GM12878 (cell line): ENCODE data around the gene EXOC5. TPM values are rescaled to one million over a fixed set of nuclear protein-coding genes. Genes with fewer than 3 reads are reported as not detected.

Experiments used
- ATAC-seq: fragments of 200-7000 bp; cut with Tn5 transposase; 3 replicates; pipeline ENCODE4 v1.9.1; 2020; ENCODE audit warnings: mild to moderate bottlenecking, moderate library complexity
- BruUV-seq: library from RNA; stranded (reverse); fragments of 400-500 nt; replicated peaks from 2 replicates; lab custom pipeline; 2021; lab: Mats Ljungman, UMichigan
- CTCF ChIA-PET: fragments of 300-600 bp; sonication (Branson Sonifier 250); formaldehyde crosslinking; extraction: SDS; loops from one replicate; lab custom pipeline; 2021; ENCODE audit warnings: inconsistent platforms; lab: Yijun Ruan, JAX
- POLR2A ChIA-PET: fragments of 350-600 bp; formaldehyde crosslinking; extraction: SDS; loops from one replicate; lab custom pipeline; 2021; ENCODE audit warnings: inconsistent platforms; lab: Charles Lee
- RAD21 ChIA-PET: fragments of 300-600 bp; sonication (Branson Sonifier 250); formaldehyde crosslinking; loops from one replicate; lab custom pipeline; 2023; ENCODE audit warnings: antibody characterized with exemption; ENCODE audit not compliant: unreplicated experiment; lab: Charles Lee
- SMC1A ChIA-PET: fragments of 300-600 bp; sonication (Branson Sonifier 250); formaldehyde crosslinking; loops from one replicate; lab custom pipeline; 2023; ENCODE audit not compliant: unreplicated experiment, uncharacterized antibody; lab: Charles Lee
- DNase-seq: peaks from one replicate; pipeline ENCODE4 v3.0.0-alpha.2; 2011; ENCODE audit warnings: low read depth, low spot score
- FAIRE-seq: peaks from 3 replicates; lab custom pipeline; 2011; peaks lifted over from hg19 to GRCh38; lab: Jason Lieb, UNC
- H2AFZ ChIP-seq: 2 replicates; pipeline ENCODE4 v1.6.0; 2011; ENCODE audit warnings: low read depth, low read length, control low read depth; ENCODE audit not compliant: control insufficient read depth
- H3K27ac ChIP-seq: 2 replicates; pipeline ENCODE4 v1.5.1; 2011; ENCODE audit warnings: control low read depth; ENCODE audit not compliant: control insufficient read depth, insufficient read depth
- H3K27me3 ChIP-seq, 2 experiments: replicated peaks in 1 of 2; 2 replicates each; pipeline versions ENCODE4 v1.6.0 to v1.6.1; 2011; ENCODE audit warnings: low read length in 1 of 2; ENCODE audit not compliant: control insufficient read depth in 2 of 2, insufficient read depth in 2 of 2
- H3K36me3 ChIP-seq, 2 experiments: 2 replicates each; pipeline ENCODE4 v1.5.1; 2011; ENCODE audit warnings: low read length in 1 of 2; ENCODE audit not compliant: control insufficient read depth in 2 of 2, insufficient read depth in 2 of 2
- H3K4me1 ChIP-seq: 2 replicates; pipeline ENCODE4 v1.6.1; 2011; ENCODE audit warnings: mild to moderate bottlenecking, low read length, moderate library complexity, mixed read lengths; ENCODE audit not compliant: control insufficient read depth, insufficient read depth
- H3K4me2 ChIP-seq: 2 replicates; pipeline ENCODE4 v1.6.0; 2011; ENCODE audit warnings: control low read depth; ENCODE audit not compliant: control insufficient read depth, insufficient read depth
- H3K4me3 ChIP-seq: fragments of 200-600 bp; sonication (generic); 2 replicates; pipeline ENCODE4 v1.5.1; 2016
- H3K79me2 ChIP-seq: 2 replicates; pipeline ENCODE4 v1.6.0; 2011; ENCODE audit warnings: low read length; ENCODE audit not compliant: control insufficient read depth, insufficient read depth
- H3K9ac ChIP-seq: 2 replicates; pipeline ENCODE4 v1.8.0; 2011; ENCODE audit warnings: low read length, control low read depth, mixed read lengths; ENCODE audit not compliant: control insufficient read depth, insufficient read depth
- H3K9me3 ChIP-seq: replicated peaks from 3 replicates; pipeline ENCODE4 v1.5.1; 2011; ENCODE audit warnings: mild to moderate bottlenecking, low read length; ENCODE audit not compliant: control insufficient read depth, insufficient read depth
- H4K20me1 ChIP-seq: 2 replicates; pipeline ENCODE4 v1.6.0; 2011; ENCODE audit not compliant: control insufficient read depth, insufficient read depth
- IRF5 ChIP-seq: fragments of 450-650 bp; IDR thresholded peaks from 2 replicates; pipeline ENCODE4 v1.6.1; 2017; ENCODE audit warnings: borderline replicate concordance
- NBN ChIP-seq: fragments of 450-650 bp; IDR thresholded peaks from 2 replicates; pipeline ENCODE4 v1.6.1; 2016
- POLR2A ChIP-seq: IDR thresholded peaks from 2 replicates; pipeline ENCODE4 v1.6.1; 2011; ENCODE audit warnings: low read depth, mild to moderate bottlenecking, low read length
- ZNF384 ChIP-seq: IDR thresholded peaks from 2 replicates; pipeline ENCODE4 v1.6.1; 2012; ENCODE audit warnings: low read depth, mild to moderate bottlenecking, low read length, improper control_type of control experiment, borderline replicate concordance
- ZNF687 ChIP-seq: fragments of 450-650 bp; IDR thresholded peaks from 2 replicates; pipeline ENCODE4 v1.6.1; 2017; ENCODE audit warnings: mild to moderate bottlenecking, moderate library complexity
- WGBS: methylation state at CpG from one replicate; pipeline ENCODE4 v1.1.6; 2016; ENCODE audit warnings: low lambda C conversion rate; ENCODE audit not compliant: insufficient replicate concordance, insufficient coverage; ENCODE audit errors: missing lambda C conversion rate; 5-methylcytosine and 5-hydroxymethylcytosine counted together
- in situ Hi-C: fragments of 300-500 bp; cut with MboI; formaldehyde crosslinking; loops from 9 replicates; pipeline ENCODE4 v1.14.3; 2018; ENCODE audit warnings: mixed read lengths
- intact Hi-C: fragments of 100-400 bp; cut with micrococcal nuclease; formaldehyde crosslinking; loops from one replicate; pipeline ENCODE4 v1.14.2; 2022; ENCODE audit not compliant: unreplicated experiment
- polyA plus RNA-seq, 11 experiments: library from polyadenylated mRNA; depleted of rRNA in 4 of 11; unstranded in 6 of 11; stranded (reverse) in 5 of 11; fragments of >200 nt; fragmentation: Nextera tagmentation in 4 of 11; fragmentation: Illumina TruSeq in 1 of 11; extraction: Ambion mirVana in 4 of 11; extraction: Trizol in 1 of 11; gene quantifications; 1 replicate in 1 of 11; 2 replicates in 10 of 11; pipeline versions ENCODE4 v1.2.1 to v1.2.3, GENCODE V29; 2011 to 2016; ENCODE audit warnings: inconsistent platforms in 2 of 11, missing spikeins in 2 of 11, low read depth in 1 of 11
- total RNA-seq, 4 experiments: library from RNA; depleted of rRNA in 3 of 4; stranded (reverse); fragments of >200 nt in 3 of 4; fragmentation: Illumina TruSeq in 1 of 4; extraction: Trizol in 1 of 4; gene quantifications; 2 replicates each; pipeline versions ENCODE4 v1.2.1 to v1.2.3, GENCODE V29; 2013 to 2021

EXOC5 gene
- total and polyA plus RNA-seq, 10 of the 15 experiments (the other 5 are each of a cell fraction or from before 2014, with no cell fraction given): 10.3 to 101 (median 43.6) TPM

- Histone ChIP-seq H3K27ac (no peak overlapping the region), H2AFZ (no peak overlapping the region), H3K4me1 (no peaks in the 10 kb centered on the region), H3K4me2 (no peak overlapping the region), H4K20me1 (no peaks in the 10 kb centered on the region), H3K27me3 (no peaks in the 10 kb centered on the region), H3K79me2 (no peaks in the 10 kb centered on the region), H3K9me3 (no peaks in the 10 kb centered on the region), H3K4me3 (no peak overlapping the region), H3K36me3 (peaks cover 7 to 27% of the 10 kb centered on the region in 2 experiments), H3K9ac (no peak overlapping the region)
- 98% methylated on average over 2 of the region's 2 CpGs for WGBS
- SMC1A ChIA-PET: no interaction called here
- RAD21 ChIA-PET: no interaction called here
- intact Hi-C loops (no loop called here), in situ Hi-C loops (no loop called here)
- no TSS peak for BruUV-seq
- POLR2A ChIA-PET: no interaction called here
- TF ChIP-seq IRF5 (no peak), POLR2A (no peak), ZNF384 (no peak), ZNF687 (no peak), NBN (no peak)
- CTCF ChIA-PET: no interaction called here
- ATAC-seq (no peak), DNase-seq (no peak), FAIRE-seq (no peak)
Observed at GRCh38 chr14:57212919-57213318, 55.8 kb downstream of the EXOC5 start.
